Measurements from ENCODE around the gene EXOC4.

Gene EXOC4

GRCh38 chr7:133804127-133804526 lies 551.2 kb downstream of the EXOC4 start:
- TF ChIP-seq, protein P1, sequence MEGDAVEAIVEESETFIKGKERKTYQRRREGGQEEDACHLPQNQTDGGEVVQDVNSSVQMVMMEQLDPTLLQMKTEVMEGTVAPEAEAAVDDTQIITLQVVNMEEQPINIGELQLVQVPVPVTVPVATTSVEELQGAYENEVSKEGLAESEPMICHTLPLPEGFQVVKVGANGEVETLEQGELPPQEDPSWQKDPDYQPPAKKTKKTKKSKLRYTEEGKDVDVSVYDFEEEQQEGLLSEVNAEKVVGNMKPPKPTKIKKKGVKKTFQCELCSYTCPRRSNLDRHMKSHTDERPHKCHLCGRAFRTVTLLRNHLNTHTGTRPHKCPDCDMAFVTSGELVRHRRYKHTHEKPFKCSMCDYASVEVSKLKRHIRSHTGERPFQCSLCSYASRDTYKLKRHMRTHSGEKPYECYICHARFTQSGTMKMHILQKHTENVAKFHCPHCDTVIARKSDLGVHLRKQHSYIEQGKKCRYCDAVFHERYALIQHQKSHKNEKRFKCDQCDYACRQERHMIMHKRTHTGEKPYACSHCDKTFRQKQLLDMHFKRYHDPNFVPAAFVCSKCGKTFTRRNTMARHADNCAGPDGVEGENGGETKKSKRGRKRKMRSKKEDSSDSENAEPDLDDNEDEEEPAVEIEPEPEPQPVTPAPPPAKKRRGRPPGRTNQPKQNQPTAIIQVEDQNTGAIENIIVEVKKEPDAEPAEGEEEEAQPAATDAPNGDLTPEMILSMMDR (IDR thresholded peaks at IDR 0.05; ENCODE audit: low read depth, low read length): no peak
- no peak for DNase-seq (ENCODE audit: extremely low read depth, low read depth)

DNA sequence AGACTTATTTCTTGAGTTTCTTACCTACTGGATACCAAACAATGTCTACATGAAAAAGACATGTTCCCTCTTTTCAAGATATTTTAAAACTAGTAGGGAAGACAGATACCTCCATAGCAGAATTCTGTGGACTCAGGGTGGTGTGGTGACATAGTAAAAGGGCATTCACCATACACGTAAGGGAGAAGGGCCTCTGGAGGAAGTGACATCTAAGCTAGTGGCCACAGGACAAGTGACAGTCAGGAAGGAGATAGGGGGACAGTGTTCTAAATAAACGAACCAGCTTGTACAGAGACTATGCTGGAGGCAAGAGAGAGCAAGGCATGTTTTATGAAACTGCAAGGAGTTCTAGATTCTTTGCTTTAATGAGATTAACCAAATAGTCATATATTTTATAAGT lies 552.5 kb downstream of the EXOC4 start:
- TF ChIP-seq, protein P1 (IDR thresholded peaks at IDR 0.05; ENCODE audit: low read depth, low read length): no peak
- DNase-seq (ENCODE audit: extremely low read depth, low read depth): no peak

DNA sequence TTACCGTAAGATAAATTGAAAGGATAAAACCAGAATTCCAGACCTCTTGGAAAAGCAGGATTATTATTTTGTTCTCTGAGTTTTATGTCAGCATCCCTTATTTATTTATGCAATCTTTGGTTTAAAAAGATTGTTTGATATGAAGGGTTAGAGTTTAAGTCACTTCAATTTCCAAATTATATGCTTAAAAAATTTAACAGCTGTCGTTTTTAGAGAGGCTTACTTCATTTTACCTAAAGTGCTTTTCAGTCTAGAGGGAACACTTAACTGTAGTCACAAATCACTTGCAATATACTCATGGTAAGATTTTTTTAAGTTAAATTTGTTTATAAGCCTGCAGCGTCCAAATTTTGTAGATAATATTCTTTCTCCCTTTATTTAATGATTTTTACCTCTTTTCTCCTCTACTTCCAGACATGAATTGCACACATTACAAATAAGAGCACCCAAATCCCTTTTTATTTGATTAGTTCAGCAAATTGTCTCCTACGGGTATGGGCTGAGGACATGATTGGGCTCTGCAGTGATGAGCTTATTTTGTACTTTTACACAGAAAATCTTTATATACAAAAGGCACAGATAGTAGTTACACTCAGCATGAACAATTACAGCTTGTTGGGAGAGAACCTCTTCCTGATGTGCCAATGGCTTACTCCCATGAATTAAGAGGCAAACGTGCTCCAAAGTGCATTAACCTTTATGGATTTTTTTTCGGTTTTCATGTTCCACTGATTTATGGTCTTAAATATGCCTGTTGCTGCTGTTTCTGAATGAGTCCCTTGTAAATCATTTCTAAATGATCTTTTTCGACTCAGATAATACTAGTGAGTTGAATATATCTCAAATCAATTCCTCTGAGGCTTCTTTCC lies 555.0 kb downstream of the EXOC4 start:
- DNase-seq (ENCODE audit: extremely low read depth, low read depth): no peak
- TF ChIP-seq, protein P1 (IDR thresholded peaks at IDR 0.05; ENCODE audit: low read depth, low read length): no peak

GRCh38 chr7:133808493-133808866 lies 555.6 kb downstream of the EXOC4 start:
- TF ChIP-seq, protein P1 (IDR thresholded peaks at IDR 0.05; ENCODE audit: low read depth, low read length): no peak
- no peak for DNase-seq (ENCODE audit: extremely low read depth, low read depth)

DNA sequence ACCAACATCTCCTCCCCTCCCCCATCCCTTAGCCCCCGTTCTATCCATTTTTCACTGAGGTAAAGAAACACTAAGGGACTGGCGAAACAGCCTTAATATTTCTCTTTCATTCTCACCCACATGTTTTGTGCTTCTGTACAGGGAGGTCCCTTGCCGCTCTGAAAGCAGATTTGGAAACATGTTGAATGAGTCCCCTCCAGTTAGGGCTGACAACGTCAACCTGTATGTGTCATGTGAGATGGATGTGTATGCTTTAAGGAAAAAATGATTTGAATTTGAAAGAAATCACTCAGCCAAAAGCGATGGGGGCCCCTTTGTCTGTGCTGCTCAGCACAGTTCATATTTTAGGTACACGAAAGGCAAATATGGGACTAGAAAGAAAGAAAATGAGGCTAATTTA lies 560.0 kb downstream of the EXOC4 start:
- no peak for DNase-seq (ENCODE audit: extremely low read depth, low read depth)
- TF ChIP-seq, protein P1 (IDR thresholded peaks at IDR 0.05; ENCODE audit: low read depth, low read length): no peak

DNA sequence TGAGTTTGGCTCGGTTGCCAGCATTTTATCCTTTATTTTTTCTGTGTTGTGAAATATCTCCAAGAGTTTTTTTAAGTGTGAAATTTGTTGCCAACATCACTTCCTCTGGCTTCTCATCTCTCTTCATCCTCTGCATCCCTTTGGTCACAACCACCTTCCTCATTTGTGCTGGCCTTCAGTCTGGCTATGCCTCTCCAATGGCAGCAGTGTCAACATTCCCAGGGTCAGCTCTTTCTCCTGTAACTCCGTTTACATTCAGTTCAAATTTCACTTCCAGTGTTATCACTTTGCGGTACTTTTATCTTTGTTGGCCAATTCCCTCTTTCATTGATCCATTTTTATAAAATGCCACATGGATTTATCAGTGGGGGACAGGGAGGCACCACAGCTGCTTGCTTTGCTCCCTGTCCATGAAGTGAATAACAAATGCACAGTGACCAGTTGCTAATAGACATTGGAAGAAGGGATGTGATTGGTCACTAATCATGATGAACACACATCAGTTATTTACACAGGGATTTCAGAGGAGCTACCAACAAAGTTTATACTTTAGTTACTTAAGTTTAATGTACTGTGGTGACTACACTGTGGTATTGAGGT lies 562.8 kb downstream of the EXOC4 start:
- TF ChIP-seq, protein P1 (IDR thresholded peaks at IDR 0.05; ENCODE audit: low read depth, low read length): no peak

DNA sequence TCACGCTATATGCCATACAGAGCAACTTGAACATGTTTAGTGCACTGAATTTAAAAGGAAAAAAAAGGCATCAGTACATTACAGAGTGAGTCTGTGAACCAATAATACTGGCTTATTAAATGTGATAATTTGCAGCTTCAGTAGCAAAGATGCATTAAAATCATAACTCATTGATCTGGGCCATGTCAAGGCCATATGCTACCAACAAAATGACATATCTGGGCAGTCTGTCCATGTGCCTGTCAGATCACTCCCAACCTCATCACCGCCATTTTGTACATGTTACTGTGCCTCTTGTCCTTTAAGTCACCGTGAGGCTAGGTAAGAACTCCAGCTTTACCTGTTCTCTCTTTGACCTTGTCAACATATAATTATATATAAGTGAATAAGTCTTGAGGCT lies 566.8 kb downstream of the EXOC4 start:
- no peak for DNase-seq (ENCODE audit: extremely low read depth, low read depth)
- TF ChIP-seq, protein P1 (IDR thresholded peaks at IDR 0.05; ENCODE audit: low read depth, low read length): no peak

More for the DNA sequence above, 562.8 kb downstream of the EXOC4 start:
- no peak for DNase-seq (ENCODE audit: extremely low read depth, low read depth)

All from AG09319 (cell line).